PC-9 (cell line): ENCODE results near the gene SPHK2. TPM values are rescaled to one million over a fixed set of nuclear protein-coding genes. Genes with fewer than 3 reads are reported as not detected.

Experiments
- BruUV-seq: library from RNA; stranded (reverse); fragments of 400-500 nt; replicated peaks from 2 replicates; lab custom pipeline; 2021; lab: Mats Ljungman, UMichigan
- CTCF ChIA-PET: fragments of 300-600 bp; sonication (Branson Sonifier 250); formaldehyde crosslinking; loops from one replicate; lab custom pipeline; 2022; ENCODE audit warnings: antibody characterized with exemption; lab: Charles Lee
- POLR2A ChIA-PET: fragments of 300-600 bp; sonication (Branson Sonifier 250); formaldehyde crosslinking; loops from one replicate; lab custom pipeline; 2022; ENCODE audit warnings: antibody characterized with exemption; ENCODE audit not compliant: unreplicated experiment; lab: Charles Lee
- DNase-seq, 2 experiments: peaks; one replicate each; pipeline versions ENCODE4 v3.0.0 to v3.0.0-alpha.2; 2015 to 2022; ENCODE audit warnings: mixed read lengths in 1 of 2
- H2AFZ ChIP-seq: fragments of 200-600 bp; sonication (generic); 2 replicates; pipeline ENCODE4 v1.8.1; 2017; ENCODE audit warnings: antibody characterized with exemption
- H3F3A ChIP-seq: fragments of 200-600 bp; sonication (generic); 2 replicates; pipeline ENCODE4 v1.8.1; 2017; ENCODE audit warnings: antibody characterized with exemption, mild to moderate bottlenecking, low read depth; ENCODE audit not compliant: insufficient read depth
- H3K27ac ChIP-seq: fragments of 200-600 bp; sonication (generic); 2 replicates; pipeline ENCODE4 v1.6.1; 2016; ENCODE audit warnings: mixed run types
- H3K27me3 ChIP-seq: fragments of 200-600 bp; sonication (generic); 2 replicates; pipeline ENCODE4 v1.6.1; 2016; ENCODE audit warnings: low read depth, mixed run types; ENCODE audit not compliant: insufficient read depth
- H3K36me3 ChIP-seq: fragments of 200-600 bp; sonication (generic); 2 replicates; pipeline ENCODE4 v1.6.1; 2016; ENCODE audit warnings: low read depth, mixed run types
- H3K4me1 ChIP-seq: fragments of 200-600 bp; sonication (generic); replicated peaks from 2 replicates; pipeline ENCODE4 v1.6.1; 2016; ENCODE audit warnings: mixed run types; ENCODE audit not compliant: insufficient read depth
- H3K4me2 ChIP-seq: fragments of 200-600 bp; sonication (generic); 2 replicates; pipeline ENCODE4 v1.6.1; 2017; ENCODE audit warnings: mixed run types
- H3K4me3 ChIP-seq: fragments of 200-600 bp; sonication (generic); 2 replicates; pipeline ENCODE4 v1.6.1; 2016; ENCODE audit warnings: mixed run types
- H3K79me2 ChIP-seq: fragments of 200-600 bp; sonication (generic); 2 replicates; pipeline ENCODE4 v1.6.1; 2017; ENCODE audit warnings: low read depth, mixed run types
- H3K9me2 ChIP-seq: fragments of 200-600 bp; sonication (generic); 2 replicates; pipeline ENCODE4 v1.8.1; 2017; ENCODE audit warnings: mild to moderate bottlenecking; ENCODE audit not compliant: insufficient read depth
- H3K9me3 ChIP-seq: fragments of 200-600 bp; sonication (generic); 2 replicates; pipeline ENCODE4 v1.8.1; 2016; ENCODE audit warnings: low read depth; ENCODE audit not compliant: insufficient read depth
- H4K20me1 ChIP-seq: fragments of 200-600 bp; sonication (generic); 2 replicates; pipeline ENCODE4 v1.8.1; 2017; ENCODE audit not compliant: insufficient read depth
- CTCF ChIP-seq: fragments of 200-600 bp; sonication (generic); conservative IDR thresholded peaks from 2 replicates; pipeline ENCODE4 v1.6.1; 2017; ENCODE audit warnings: mixed run types, antibody characterized with exemption, mild to moderate bottlenecking, moderate library complexity
- EZH2 ChIP-seq: fragments of 200-600 bp; sonication (generic); IDR thresholded peaks from 2 replicates; pipeline ENCODE4 v1.8.0; 2017; ENCODE audit warnings: antibody characterized with exemption, low read depth
- intact Hi-C: fragments of 100-400 bp; cut with micrococcal nuclease; formaldehyde crosslinking; loops from one replicate; pipeline ENCODE4 v1.10.0; 2022; ENCODE audit not compliant: unreplicated experiment
- total RNA-seq: library from RNA; stranded (reverse); gene quantifications from 2 replicates; pipeline ENCODE4 v1.2.3, GENCODE V29; 2021

Gene SPHK2
- total RNA-seq, 1 experiment from 2014 or later = 18.4 TPM

GRCh38 chr19:48619692-48620585 lies 633 bp downstream of the SPHK2 start:
- Histone ChIP-seq H3K79me2 (peaks cover 48% of the 10 kb centered on the region), H3K4me1 (peaks cover 36% of the 10 kb centered on the region), H3F3A (peaks cover 75% of the 10 kb centered on the region), H3K9me3 (no peaks in the 10 kb centered on the region), H4K20me1 (peaks cover 34% of the 10 kb centered on the region), H3K27me3 (no peaks in the 10 kb centered on the region), H3K9me2 (no peaks in the 10 kb centered on the region), H2AFZ (peak overlapping the region; percentile 87), H3K4me3 (peak overlapping the region; percentile 92), H3K27ac (peak overlapping the region; percentile 91), H3K4me2 (peak overlapping the region; percentile 76), H3K36me3 (peaks cover 35% of the 10 kb centered on the region)
- ChIA-PET POLR2A (interaction anchor here (0.5 to 1.3 kb wide), 7 partner anchors 35 to 373 kb away, joined by 4 to 17 read pairs (median 7); partner anchors contain the start of genes GYS1, RUVBL2 and TMEM143), CTCF (no interaction called here)
- no peak for DNase-seq
- TF ChIP-seq EZH2 (no peak), CTCF (peak; percentile 23; the same call in 1 of the 2 replicates)
- intact Hi-C loops = loop anchor here (1.0 kb wide), 2 partner anchors 7 to 17 kb away; partner anchors contain the start of gene DBP
- TSS peak; percentile 67 for BruUV-seq

- TF ChIP-seq CTCF (no peak), EZH2 (no peak)
- Histone ChIP-seq H3K27me3 (no peaks in the 10 kb centered on the region), H4K20me1 (no peaks in the 10 kb centered on the region; the same call in 1 of the 2 replicates), H3F3A (peaks cover 74% of the 10 kb centered on the region), H3K36me3 (no peaks in the 10 kb centered on the region), H3K4me2 (no peak overlapping the region), H3K27ac (no peak overlapping the region), H2AFZ (no peak overlapping the region), H3K9me3 (no peaks in the 10 kb centered on the region), H3K4me3 (no peak overlapping the region), H3K9me2 (no peaks in the 10 kb centered on the region), H3K4me1 (peaks cover 31% of the 10 kb centered on the region), H3K79me2 (peaks cover 13% of the 10 kb centered on the region)
- ChIA-PET CTCF (no interaction called here), POLR2A (interaction anchor here (0.5 kb wide), 1 partner anchor 1018 kb away, joined by 3 read pairs; the partner anchor contains the start of gene SCAF1)
- intact Hi-C loops = no loop called here
- no TSS peak for BruUV-seq
- no peak for DNase-seq
Measured at GRCh38 chr19:48623556-48624066, 4.3 kb downstream of the SPHK2 start.

GRCh38 chr19:48624067-48624594 lies 4.8 kb downstream of the SPHK2 start:
- intact Hi-C loops = no loop called here
- BruUV-seq = no TSS peak
- H2AFZ ChIP-seq = no peak overlapping the region
- TF ChIP-seq EZH2 = no peak
- no peak for TF ChIP-seq CTCF
- H3K9me3 ChIP-seq = no peaks in the 10 kb centered on the region
- no peaks in the 10 kb centered on the region for H4K20me1 ChIP-seq
- no peaks in the 10 kb centered on the region for H3K9me2 ChIP-seq
- ChIA-PET POLR2A (interaction anchor here (0.5 kb wide), 1 partner anchor 1018 kb away, joined by 3 read pairs; the partner anchor contains the start of gene SCAF1), CTCF (no interaction called here)
- no peaks in the 10 kb centered on the region for H3K36me3 ChIP-seq
- no peak overlapping the region for H3K27ac ChIP-seq
- H3K79me2 ChIP-seq = peaks cover 9% of the 10 kb centered on the region
- DNase-seq = no peak
- H3K27me3 ChIP-seq = no peaks in the 10 kb centered on the region
- no peak overlapping the region for H3K4me3 ChIP-seq
- H3K4me1 ChIP-seq = peaks cover 32% of the 10 kb centered on the region
- peaks cover 70% of the 10 kb centered on the region for H3F3A ChIP-seq
- H3K4me2 ChIP-seq = no peak overlapping the region
